ENCODE results near the gene ALDH16A1.

DNA sequence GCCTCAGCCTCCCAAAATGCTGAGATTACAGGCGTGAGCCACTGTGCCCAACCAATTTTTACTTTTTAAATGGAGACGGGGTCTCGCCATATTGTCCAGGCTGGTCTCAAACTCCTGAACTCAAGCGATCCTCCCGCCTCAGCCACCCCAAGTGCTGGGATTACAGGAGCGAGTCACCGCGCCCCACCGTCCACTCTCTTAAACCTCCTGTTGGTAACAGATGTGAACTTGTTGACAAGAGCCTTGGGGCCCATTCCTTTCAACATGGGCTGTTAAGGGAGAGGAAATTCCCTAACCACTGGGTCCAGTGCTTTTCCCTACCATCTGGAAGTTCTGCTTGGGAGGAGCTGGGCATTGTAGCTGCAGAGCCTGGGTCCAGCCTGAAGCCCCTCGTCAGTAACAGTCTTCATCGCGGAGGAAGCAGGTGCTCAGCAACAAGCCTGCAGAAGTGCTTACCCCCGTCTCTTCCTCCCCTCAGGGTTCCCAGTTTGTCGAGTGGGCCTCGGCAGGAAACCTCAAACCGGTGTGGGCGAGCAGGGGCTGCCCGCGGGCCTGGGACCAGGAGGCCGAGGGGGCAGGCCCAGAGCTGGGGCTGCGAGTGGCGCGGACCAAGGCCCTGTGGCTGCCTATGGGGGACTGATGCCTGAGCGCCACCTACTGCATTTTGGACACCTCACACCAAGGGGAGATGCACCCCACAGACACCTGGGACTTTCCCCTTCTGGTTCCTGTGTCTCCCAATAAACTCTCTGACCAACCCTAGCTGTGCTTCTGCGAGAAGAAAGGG, 17.0 kb downstream of the ALDH16A1 start:
- TF ChIP-seq POLR2A (IDR thresholded peaks at IDR 0.05; ENCODE audit: low read depth, low read length) (no peak), TAF1 (IDR thresholded peaks at IDR 0.05; ENCODE audit: low read depth, low read length) (no peak), POLR2AphosphoS5 (IDR thresholded peaks at IDR 0.05; ENCODE audit: low read depth, low read length) (no peak)
